GM18498 (cell line): Measurements from ENCODE around the gene NCBP1.
A peak's percentile ranks its signal among the peaks of the same experiment; 100 is the strongest.

Experiments used
- ATAC-seq: cut with Tn5 transposase; IDR thresholded peaks from one replicate; pipeline ENCODE4 v1.9.1; 2021; ENCODE audit warnings: mild to moderate bottlenecking, moderate library complexity; ENCODE audit not compliant: unreplicated experiment

The NCBP1 gene

GRCh38 chr9:97706246-97706645 is 72.6 kb downstream of the NCBP1 start:
- ATAC-seq = no peak

- ATAC-seq = peak; percentile 70
These were observed 77.0 kb downstream of the NCBP1 start for GRCh38 chr9:97710356-97711222.

- no peak for ATAC-seq
These were observed 77.6 kb downstream of the NCBP1 start for GRCh38 chr9:97711223-97711626.

- no peak for ATAC-seq
These were observed 80.8 kb downstream of the NCBP1 start for GRCh38 chr9:97714435-97714834.

GRCh38 chr9:97717866-97718265 is 84.2 kb downstream of the NCBP1 start:
- ATAC-seq = no peak

- no peak for ATAC-seq
These were observed 87.8 kb downstream of the NCBP1 start for GRCh38 chr9:97721396-97721795.

- ATAC-seq = no peak
These were observed 88.7 kb downstream of the NCBP1 start for GRCh38 chr9:97722331-97722730.
